Astrocyte of the spinal cord (primary cell): ENCODE measurements around the gene PHC2.

Source experiments
- DNase-seq: peaks from one replicate; pipeline ENCODE4 v3.0.0; 2011; ENCODE audit warnings: low read depth, low spot score
- H3K4me3 ChIP-seq: 2 replicates; pipeline ENCODE4 v1.5.1; 2011; ENCODE audit warnings: low read depth, mild to moderate bottlenecking, low read length, moderate library complexity
- CTCF ChIP-seq: IDR thresholded peaks from 2 replicates; pipeline ENCODE4 v1.5.1; 2012; ENCODE audit warnings: low read depth, mild to moderate bottlenecking, low read length, inconsistent platforms
- in situ Hi-C: cut with HindIII; loops from 2 replicates; pipeline ENCODE4 v1.10.0; 2017; ENCODE audit warnings: low sequenced_read_pairs

The PHC2 gene

GRCh38 chr1:33330906-33331305, 100.0 kb downstream of the PHC2 start:
- TF ChIP-seq CTCF, result no peak
- no peak overlapping the region for H3K4me3 ChIP-seq
- DNase-seq, result no peak
- in situ Hi-C loops, result no loop called here

- DNase-seq, result no peak
- TF ChIP-seq CTCF, result no peak
- no peak overlapping the region for H3K4me3 ChIP-seq
- in situ Hi-C loops, result no loop called here
Observed at GRCh38 chr1:33330361-33330890, 100.5 kb downstream of the PHC2 start.

GRCh38 chr1:33329600-33330305, 101.1 kb downstream of the PHC2 start:
- TF ChIP-seq CTCF, result no peak
- in situ Hi-C loops, result no loop called here
- DNase-seq, result no peak
- no peak overlapping the region for H3K4me3 ChIP-seq

- in situ Hi-C loops, result no loop called here
- no peak overlapping the region for H3K4me3 ChIP-seq
- no peak for DNase-seq
- no peak for TF ChIP-seq CTCF
Observed at GRCh38 chr1:33328817-33329216, 102.1 kb downstream of the PHC2 start.

- H3K4me3 ChIP-seq, result no peak overlapping the region
- in situ Hi-C loops, result no loop called here
- DNase-seq, result peak; percentile 97
- TF ChIP-seq CTCF, result no peak
Observed at GRCh38 chr1:33327587-33328325, 103.1 kb downstream of the PHC2 start.

- TF ChIP-seq CTCF, result no peak
- no peak overlapping the region for H3K4me3 ChIP-seq
- DNase-seq, result no peak
- in situ Hi-C loops, result no loop called here
Observed at GRCh38 chr1:33326785-33327184, 104.1 kb downstream of the PHC2 start.
